GM19438 (cell line): ENCODE results near the gene THSD4.
"Not testable (repeated sequence)": the region's sequence is repeated elsewhere in the genome, so short reads cannot be mapped to it uniquely, and the experiment has no call there.

Experiments
- ATAC-seq: cut with Tn5 transposase; IDR thresholded peaks from one replicate; pipeline ENCODE4 v1.9.1; 2021; ENCODE audit warnings: low read depth; ENCODE audit not compliant: unreplicated experiment

Gene THSD4

GRCh38 chr15:71716990-71717389, 601.7 kb downstream of the THSD4 start:
- ATAC-seq: no peak

GRCh38 chr15:71718116-71718910, 603.0 kb downstream of the THSD4 start:
- no peak for ATAC-seq

- ATAC-seq: no peak
These were observed 608.1 kb downstream of the THSD4 start for GRCh38 chr15:71723344-71723743.

GRCh38 chr15:71725207-71725955, 610.1 kb downstream of the THSD4 start:
- not testable (repeated sequence) for ATAC-seq

GRCh38 chr15:71728881-71729280, 613.6 kb downstream of the THSD4 start:
- ATAC-seq: no peak

GRCh38 chr15:71729319-71729718, 614.0 kb downstream of the THSD4 start:
- ATAC-seq: no peak

- no peak for ATAC-seq
These were observed 615.2 kb downstream of the THSD4 start for GRCh38 chr15:71730277-71731144.

GRCh38 chr15:71732636-71733035, 617.4 kb downstream of the THSD4 start:
- ATAC-seq: no peak

GRCh38 chr15:71733122-71733521, 617.9 kb downstream of the THSD4 start:
- ATAC-seq: no peak

GRCh38 chr15:71734709-71735384, 619.6 kb downstream of the THSD4 start:
- ATAC-seq: no peak

GRCh38 chr15:71735385-71735757, 620.1 kb downstream of the THSD4 start:
- no peak for ATAC-seq

- ATAC-seq: no peak
These were observed 621.1 kb downstream of the THSD4 start for GRCh38 chr15:71736286-71736947.

- no peak for ATAC-seq
These were observed 622.5 kb downstream of the THSD4 start for GRCh38 chr15:71737761-71738160.

- ATAC-seq: no peak
These were observed 624.1 kb downstream of the THSD4 start for GRCh38 chr15:71739355-71739754.

GRCh38 chr15:71742964-71743363, 627.7 kb downstream of the THSD4 start:
- no peak for ATAC-seq

GRCh38 chr15:71743861-71744382, 628.7 kb downstream of the THSD4 start:
- ATAC-seq: no peak

GRCh38 chr15:71746719-71747118, 631.4 kb downstream of the THSD4 start:
- ATAC-seq: no peak

GRCh38 chr15:71747128-71748083, 632.1 kb downstream of the THSD4 start:
- ATAC-seq: no peak

GRCh38 chr15:71748293-71748718, 633.0 kb downstream of the THSD4 start:
- no peak for ATAC-seq
